Transverse colon (tissue), 4 donors: Measurements from ENCODE around the gene CACNA2D1. TPM values are rescaled to one million over a fixed set of nuclear protein-coding genes. Genes with fewer than 3 reads are reported as not detected.

Experiments
- DNase-seq: peaks from one replicate; pipeline ENCODE4 v3.0.0-alpha.2; 2019
- H3K27ac ChIP-seq, 4 donors: fragments of 200-600 bp; sonication (generic); 2 replicates each; pipeline ENCODE4 v1.5.1; 2016 to 2018; ENCODE audit warnings: inconsistent platforms in 4 of 4
- H3K27me3 ChIP-seq: fragments of 200-600 bp; sonication (generic); 2 replicates; pipeline ENCODE4 v1.5.1; 2017; ENCODE audit warnings: inconsistent platforms
- H3K36me3 ChIP-seq, 4 donors: fragments of 200-600 bp; sonication (generic); 2 replicates each; pipeline ENCODE4 v1.5.1; 2017 to 2019; ENCODE audit warnings: inconsistent platforms in 4 of 4
- H3K4me1 ChIP-seq, 4 donors: fragments of 200-600 bp; sonication (generic); 2 replicates each; pipeline ENCODE4 v1.5.1; 2017 to 2020; ENCODE audit warnings: inconsistent platforms in 4 of 4
- H3K4me3 ChIP-seq, 4 donors: fragments of 200-600 bp; sonication (generic); 1 replicate in 1 of 4; 2 replicates in 3 of 4; pipeline versions ENCODE4 v1.5.1 to v1.6.1; 2017 to 2019; ENCODE audit warnings: inconsistent platforms in 4 of 4
- H3K9me3 ChIP-seq, 2 donors: fragments of 200-600 bp; sonication (generic); 2 replicates each; pipeline ENCODE4 v1.5.1; 2017 to 2019; ENCODE audit warnings: inconsistent platforms in 2 of 2
- CTCF ChIP-seq, 5 experiments: fragments of 200-600 bp in 3 of 5; fragments of 450-650 bp in 2 of 5; sonication (generic) in 3 of 5; IDR thresholded peaks; 1 replicate in 2 of 5; 2 replicates in 3 of 5; pipeline ENCODE4 v1.5.1; 2016 to 2017; ENCODE audit warnings: antibody characterized with exemption in 5 of 5, inconsistent platforms in 3 of 5, mild to moderate bottlenecking in 2 of 5, moderate library complexity in 1 of 5
- EP300 ChIP-seq: sonication (generic); formaldehyde crosslinking; IDR thresholded peaks from one replicate; pipeline ENCODE4 v1.6.1; 2017; ENCODE audit warnings: antibody characterized with exemption, low read depth
- POLR2A ChIP-seq: fragments of 450-650 bp; IDR thresholded peaks from one replicate; pipeline ENCODE4 v1.6.1; 2016; ENCODE audit warnings: antibody characterized with exemption, mild to moderate bottlenecking, moderate library complexity
- POLR2AphosphoS5 ChIP-seq, 3 donors: sonication (generic); formaldehyde crosslinking; IDR thresholded peaks; one replicate each; pipeline ENCODE4 v1.6.1; 2016; ENCODE audit warnings: antibody characterized with exemption in 3 of 3
- WGBS, 2 donors: methylation state at CpG; one replicate each; pipeline ENCODE4 v1.1.5; 2018; ENCODE audit warnings: low coverage in 1 of 2; 5-methylcytosine and 5-hydroxymethylcytosine counted together
- in situ Hi-C, 4 donors: fragments of 200-750 bp; cut with MboI; loops; one replicate each; pipeline versions ENCODE4 v1.15.0 to v1.15.1; 2017; ENCODE audit warnings: low sequenced_read_pairs in 3 of 4, low pct_ligation_motif_present in 1 of 4, low pct_unique_long_range_greater_than_20kb in 1 of 4
- intact Hi-C: fragments of 100-400 bp; cut with DNase I; formaldehyde crosslinking; loops from one replicate; pipeline ENCODE4 v1.15.1; 2023; ENCODE audit warnings: low total_unique reads
- total RNA-seq, 4 donors: library from RNA; depleted of rRNA; stranded (reverse); fragments of >200 nt; gene quantifications; one replicate each; pipeline ENCODE4 v1.1.0, GENCODE V29; 2016

Gene CACNA2D1
- total RNA-seq, 4 donors from 2014 or later: 11.0 to 126 (median 22.9) TPM

- intact Hi-C loops: no loop called here
- WGBS, 2 donors: 86 to 94% methylated on average over 2 of the region's 2 CpGs
- H3K27ac ChIP-seq: no peak overlapping the region
- no peak for TF ChIP-seq POLR2AphosphoS5 (IDR thresholded peaks at IDR 0.05)
- no peak for TF ChIP-seq CTCF (IDR thresholded peaks at IDR 0.05)
- no peak for TF ChIP-seq EP300
- TF ChIP-seq POLR2A: no peak
- H3K4me3 ChIP-seq: no peak overlapping the region
- no peaks in the 10 kb centered on the region for H3K27me3 ChIP-seq
- no peaks in the 10 kb centered on the region for H3K36me3 ChIP-seq
- DNase-seq: no peak
- in situ Hi-C loops: no loop called here
- H3K4me1 ChIP-seq: no peaks in the 10 kb centered on the region
- no peaks in the 10 kb centered on the region for H3K9me3 ChIP-seq
Measured at GRCh38 chr7:82364671-82365070, 78.9 kb downstream of the CACNA2D1 start.

- Histone ChIP-seq H3K27me3 (no peaks in the 10 kb centered on the region), H3K27ac (no peak overlapping the region), H3K4me1 (no peaks in the 10 kb centered on the region), H3K9me3 (no peaks in the 10 kb centered on the region), H3K36me3 (no peaks in the 10 kb centered on the region), H3K4me3 (no peak overlapping the region)
- DNase-seq: no peak
- intact Hi-C loops: no loop called here
- TF ChIP-seq POLR2AphosphoS5 (IDR thresholded peaks at IDR 0.05): no peak
- in situ Hi-C loops: no loop called here
- 100% methylated on average over 1 of the region's 1 CpG; no CpG with 5 or more reads in 1 of the 2 donors for WGBS, 2 donors
Measured at GRCh38 chr7:82364048-82364447, 79.5 kb downstream of the CACNA2D1 start.

- 53 to 62% methylated on average over 2 of the region's 2 CpGs for whole genome bisulfite sequencing, 2 donors
- no peak for TF ChIP-seq POLR2A
- no peak for TF ChIP-seq POLR2AphosphoS5 (IDR thresholded peaks at IDR 0.05)
- no peak overlapping the region for H3K4me3 ChIP-seq
- in situ Hi-C loops: no loop called here
- no peaks in the 10 kb centered on the region for H3K4me1 ChIP-seq
- intact Hi-C loops: no loop called here
- no peaks in the 10 kb centered on the region for H3K9me3 ChIP-seq
- no peak overlapping the region for H3K27ac ChIP-seq
- DNase-seq: no peak
- no peaks in the 10 kb centered on the region for H3K27me3 ChIP-seq
- no peaks in the 10 kb centered on the region for H3K36me3 ChIP-seq
Measured at GRCh38 chr7:82362129-82362706, 81.4 kb downstream of the CACNA2D1 start.

- H3K4me1 ChIP-seq: no peaks in the 10 kb centered on the region
- H3K9me3 ChIP-seq: no peaks in the 10 kb centered on the region
- no peaks in the 10 kb centered on the region for H3K36me3 ChIP-seq
- in situ Hi-C loops: no loop called here
- WGBS, 2 donors: 12 to 30% methylated on average over 2 of the region's 2 CpGs
- intact Hi-C loops: no loop called here
- TF ChIP-seq EP300 (no peak), POLR2AphosphoS5 (IDR thresholded peaks at IDR 0.05) (no peak), POLR2A (no peak), CTCF (IDR thresholded peaks at IDR 0.05) (no peak)
- no peak overlapping the region for H3K4me3 ChIP-seq
- no peak for DNase-seq
- H3K27ac ChIP-seq: no peak overlapping the region
- no peaks in the 10 kb centered on the region for H3K27me3 ChIP-seq
Measured at GRCh38 chr7:82360591-82361368, 82.8 kb downstream of the CACNA2D1 start.

GRCh38 chr7:82359426-82359825, 84.2 kb downstream of the CACNA2D1 start:
- no peak for DNase-seq
- Histone ChIP-seq H3K36me3 (no peaks in the 10 kb centered on the region), H3K27ac (no peak overlapping the region), H3K9me3 (no peaks in the 10 kb centered on the region), H3K4me3 (no peak overlapping the region), H3K4me1 (no peaks in the 10 kb centered on the region), H3K27me3 (no peaks in the 10 kb centered on the region)
- in situ Hi-C loops: no loop called here
- intact Hi-C loops: no loop called here
- no peak for TF ChIP-seq POLR2AphosphoS5 (IDR thresholded peaks at IDR 0.05)
- TF ChIP-seq CTCF (IDR thresholded peaks at IDR 0.05): no peak
- TF ChIP-seq EP300: no peak
- no peak for TF ChIP-seq POLR2A
- WGBS, 2 donors: 69 to 86% methylated on average over 3 of the region's 3 CpGs
